GM18508 (cell line): ENCODE data around the gene MLH3.

Experiments used
- ATAC-seq: cut with Tn5 transposase; IDR thresholded peaks from one replicate; pipeline ENCODE4 v1.9.1; 2021; ENCODE audit warnings: moderate number of reproducible peaks; ENCODE audit not compliant: insufficient read depth, unreplicated experiment

MLH3 gene

GRCh38 chr14:75050852-75051555 is at the start of gene MLH3:
MLH3 (minus strand) TSS chr14:75051467; CDS start chr14:75049655, 1,812 bp downstream.
- no peak for ATAC-seq

- ATAC-seq, result no peak
These were observed 47.4 kb upstream of the MLH3 start for GRCh38 chr14:75098682-75099081.

GRCh38 chr14:75098212-75098611 is 46.9 kb upstream of the MLH3 start:
- ATAC-seq, result no peak

GRCh38 chr14:75096959-75097358 is 45.7 kb upstream of the MLH3 start:
- ATAC-seq, result no peak

GRCh38 chr14:75095690-75096089 is 44.4 kb upstream of the MLH3 start:
- ATAC-seq, result no peak

- ATAC-seq, result no peak
These were observed 43.6 kb upstream of the MLH3 start for GRCh38 chr14:75094896-75095295.

- no peak for ATAC-seq
These were observed 41.4 kb upstream of the MLH3 start for GRCh38 chr14:75092698-75093097.

GRCh38 chr14:75091251-75091650 is 40.0 kb upstream of the MLH3 start:
- no peak for ATAC-seq

- ATAC-seq, result no peak
These were observed 39.1 kb upstream of the MLH3 start for GRCh38 chr14:75090353-75090752.

GRCh38 chr14:75088566-75089373 is 37.5 kb upstream of the MLH3 start:
- ATAC-seq, result no peak

GRCh38 chr14:75088153-75088552 is 36.9 kb upstream of the MLH3 start:
- ATAC-seq, result no peak

- no peak for ATAC-seq
These were observed 33.2 kb upstream of the MLH3 start for GRCh38 chr14:75084513-75084912.

- no peak for ATAC-seq
These were observed 32.0 kb upstream of the MLH3 start for GRCh38 chr14:75083271-75083670.

GRCh38 chr14:75081660-75082229 is 30.5 kb upstream of the MLH3 start:
- no peak for ATAC-seq

GRCh38 chr14:75079521-75079920 is 28.3 kb upstream of the MLH3 start:
- ATAC-seq, result no peak

- no peak for ATAC-seq
These were observed 26.5 kb upstream of the MLH3 start for GRCh38 chr14:75077794-75078193.

GRCh38 chr14:75070383-75070782 is 19.1 kb upstream of the MLH3 start:
- ATAC-seq, result no peak

- no peak for ATAC-seq
These were observed 18.5 kb upstream of the MLH3 start for GRCh38 chr14:75069811-75070145.

GRCh38 chr14:75069121-75069810 is 18.0 kb upstream of the MLH3 start, which contains the start of gene ZC2HC1C:
ZC2HC1C (plus strand) TSS chr14:75069641; CDS start chr14:75070574, 933 bp downstream.
- ATAC-seq, result no peak

GRCh38 chr14:75068294-75069120 is 17.2 kb upstream of the MLH3 start:
- no peak for ATAC-seq
